ENCODE results near the gene PINK1.

DNA sequence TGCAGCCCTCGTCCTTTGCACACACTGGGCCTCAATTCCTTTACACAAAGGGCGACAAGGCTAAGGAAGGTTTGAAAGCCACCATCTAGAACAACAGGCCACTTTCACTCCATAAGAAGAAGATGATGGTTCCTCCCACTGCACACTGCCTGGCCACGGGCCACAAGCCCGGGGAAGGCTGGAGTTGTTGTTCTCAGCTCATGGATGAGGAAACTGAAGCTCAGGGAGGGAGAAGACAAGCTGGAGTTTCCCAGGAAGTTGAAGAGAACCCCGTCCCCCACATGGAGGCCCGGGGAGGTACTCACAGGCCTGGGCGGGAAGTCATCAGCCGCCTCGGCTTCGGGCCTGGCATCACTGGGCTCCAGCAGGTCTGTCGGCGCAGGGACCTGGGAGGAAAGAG is 52.5 kb downstream of the PINK1 start:
- TF ChIP-seq EZH2phosphoT487 (IDR thresholded peaks at IDR 0.05; ENCODE audit: low read depth, severe bottlenecking, unreplicated experiment) (no peak), EZH2 (IDR thresholded peaks at IDR 0.05; ENCODE audit: borderline replicate concordance) (no peak)
